ENCODE data around the gene AMPH. TPM values are rescaled to one million over a fixed set of nuclear protein-coding genes. Genes with fewer than 3 reads are reported as not detected.
A peak's percentile ranks its signal among the peaks of the same experiment; 100 is the strongest.
"Not testable (repeated sequence)": the region's sequence is repeated elsewhere in the genome, so short reads cannot be mapped to it uniquely, and the experiment has no call there.

AMPH gene
- total RNA-seq, 1 experiment from 2014 or later, result 3.1 TPM

- DNase-seq (ENCODE audit: low read depth), result peak; percentile 38
Observed at GRCh38 chr7:38398725-38399321, 232.3 kb downstream of the AMPH start.

GRCh38 chr7:38396852-38397251 is 234.3 kb downstream of the AMPH start:
- no peak for DNase-seq (ENCODE audit: low read depth)

- DNase-seq (ENCODE audit: low read depth), result not testable (repeated sequence)
Observed at GRCh38 chr7:38395921-38396552, 235.1 kb downstream of the AMPH start.

- no peak for DNase-seq (ENCODE audit: low read depth)
Observed at GRCh38 chr7:38394660-38395059, 236.5 kb downstream of the AMPH start.

GRCh38 chr7:38393874-38394273 is 237.3 kb downstream of the AMPH start:
- DNase-seq (ENCODE audit: low read depth), result no peak

GRCh38 chr7:38391751-38392150 is 239.4 kb downstream of the AMPH start:
- DNase-seq (ENCODE audit: low read depth), result no peak

- DNase-seq (ENCODE audit: low read depth), result no peak
Observed at GRCh38 chr7:38385682-38386081, 245.5 kb downstream of the AMPH start.

- DNase-seq (ENCODE audit: low read depth), result no peak
Observed at GRCh38 chr7:38383281-38383680, 247.9 kb downstream of the AMPH start.

GRCh38 chr7:38382684-38383083 is 248.5 kb downstream of the AMPH start:
- DNase-seq (ENCODE audit: low read depth), result peak; percentile 78

GRCh38 chr7:38375453-38375852 is 255.7 kb downstream of the AMPH start:
- no peak for DNase-seq (ENCODE audit: low read depth)

GRCh38 chr7:38374507-38374906 is 256.7 kb downstream of the AMPH start:
- no peak for DNase-seq (ENCODE audit: low read depth)

- no peak for DNase-seq (ENCODE audit: low read depth)
Observed at GRCh38 chr7:38373155-38373554, 258.0 kb downstream of the AMPH start.

- DNase-seq (ENCODE audit: low read depth), result no peak
Observed at GRCh38 chr7:38372290-38372689, 258.9 kb downstream of the AMPH start.

GRCh38 chr7:38369816-38370493 is 261.2 kb downstream of the AMPH start:
- DNase-seq (ENCODE audit: low read depth), result peak; percentile 80

GRCh38 chr7:38368191-38368605 is 263.0 kb downstream of the AMPH start:
- DNase-seq (ENCODE audit: low read depth), result peak; percentile 77

GRCh38 chr7:38367301-38367890 is 263.8 kb downstream of the AMPH start:
- DNase-seq (ENCODE audit: low read depth), result peak; percentile 47

- not testable (repeated sequence) for DNase-seq (ENCODE audit: low read depth)
Observed at GRCh38 chr7:38363379-38363778, 267.8 kb downstream of the AMPH start.

- DNase-seq (ENCODE audit: low read depth), result not testable (repeated sequence)
Observed at GRCh38 chr7:38362611-38363237, 268.4 kb downstream of the AMPH start.

- no peak for DNase-seq (ENCODE audit: low read depth)
Observed at GRCh38 chr7:38360776-38361175, 270.4 kb downstream of the AMPH start.

- DNase-seq (ENCODE audit: low read depth), result peak; percentile 16
Observed at GRCh38 chr7:38359071-38359601, 272.0 kb downstream of the AMPH start.

GRCh38 chr7:38358273-38358831 is 272.8 kb downstream of the AMPH start:
- not testable (repeated sequence) for DNase-seq (ENCODE audit: low read depth)

Data from M059J (cell line).